Measurements from ENCODE around the gene RREB1. TPM values are rescaled to one million over a fixed set of nuclear protein-coding genes. Genes with fewer than 3 reads are reported as not detected.

Gene RREB1
- total RNA-seq, 2 experiments from 2014 or later: 18.7 to 19.7 TPM

- H3K36me3 Mint-ChIP-seq (ENCODE audit: low read depth): peaks cover 53% of the 10 kb centered on the region
- peaks cover 36% of the 10 kb centered on the region for H3K4me1 Mint-ChIP-seq (ENCODE audit: low read depth)
- no peaks in the 10 kb centered on the region for H3K27me3 Mint-ChIP-seq
- no peak overlapping the region for H3K4me3 Mint-ChIP-seq
- DNase-seq: no peak
- intact Hi-C loops (cut with micrococcal nuclease): no loop called here
- ChIA-PET CTCF (no interaction called here), POLR2A (interaction anchor here (1.2 kb wide), 1 partner anchor 15 kb away, joined by 3 read pairs; no protein-coding TSS in a partner anchor)
- TF ChIP-seq CTCF (IDR thresholded peaks at IDR 0.05): no peak
- H3K27ac Mint-ChIP-seq: no peak overlapping the region
- H3K9me3 Mint-ChIP-seq: no peaks in the 10 kb centered on the region
- no peak for ATAC-seq
Observed at GRCh38 chr6:7193122-7193521, 85.4 kb downstream of the RREB1 start.

DNA sequence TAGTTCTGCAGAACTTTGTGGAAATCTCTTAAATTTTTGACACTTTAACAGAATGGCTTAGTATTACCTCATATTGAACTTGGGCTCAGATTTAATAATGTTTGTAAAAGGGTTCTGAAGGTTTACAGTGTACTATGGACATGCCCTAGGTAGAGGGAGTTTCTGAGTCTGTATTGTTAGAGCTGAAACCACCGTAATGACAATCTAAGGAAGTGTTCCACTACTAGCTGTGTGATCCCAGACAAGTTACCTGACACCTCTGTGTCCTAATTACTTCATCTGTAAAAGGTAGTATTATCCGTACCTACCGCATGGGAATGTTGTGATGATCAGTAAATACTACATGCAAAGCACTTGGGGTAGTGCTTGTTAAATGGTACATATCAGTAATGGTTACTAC is 86.9 kb downstream of the RREB1 start:
- POLR2A ChIA-PET: no interaction called here
- no peak overlapping the region for H3K27ac Mint-ChIP-seq
- H3K27me3 Mint-ChIP-seq: no peaks in the 10 kb centered on the region
- H3K36me3 Mint-ChIP-seq (ENCODE audit: low read depth): peaks cover 41% of the 10 kb centered on the region
- peaks cover 33% of the 10 kb centered on the region for H3K4me1 Mint-ChIP-seq (ENCODE audit: low read depth)
- ATAC-seq (no peak), DNase-seq (no peak)
- H3K4me3 Mint-ChIP-seq: no peak overlapping the region
- intact Hi-C loops (cut with micrococcal nuclease): no loop called here
- TF ChIP-seq CTCF (IDR thresholded peaks at IDR 0.05): no peak
- CTCF ChIA-PET: no interaction called here
- no peaks in the 10 kb centered on the region for H3K9me3 Mint-ChIP-seq

DNA sequence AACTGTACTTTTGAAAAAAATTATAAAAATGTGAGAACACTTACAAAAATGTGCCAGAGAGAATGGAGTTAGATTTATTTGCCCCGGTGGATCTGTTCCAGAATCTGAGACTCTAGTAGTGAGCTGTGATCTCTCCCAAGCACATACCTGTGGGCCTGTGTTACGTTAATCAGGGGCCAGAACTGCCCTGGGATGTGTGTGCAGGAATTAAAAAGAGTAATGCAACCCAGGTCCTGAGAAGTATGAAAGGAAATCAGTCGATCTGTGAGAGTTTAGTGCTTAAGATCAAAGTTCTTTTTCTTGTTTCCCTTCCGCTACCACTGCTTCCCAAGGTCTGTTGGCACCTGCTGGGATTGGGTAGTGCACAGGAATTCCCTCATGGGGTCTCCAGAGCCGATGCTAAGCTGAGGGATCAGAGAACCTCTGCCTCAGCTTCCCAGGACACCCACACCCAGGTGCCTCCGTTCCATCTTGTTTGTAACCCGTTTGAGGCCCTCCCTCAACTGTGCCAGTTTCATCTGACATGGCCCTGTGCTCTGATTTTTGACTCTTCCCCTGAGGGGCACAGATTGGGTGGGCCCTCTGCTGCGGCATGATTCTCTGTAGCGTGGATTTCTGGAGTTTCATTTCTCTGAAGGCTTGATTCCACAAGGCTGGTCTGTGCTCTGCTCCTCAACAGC is 87.7 kb downstream of the RREB1 start:
- no peak for DNase-seq
- intact Hi-C loops (cut with micrococcal nuclease): no loop called here
- POLR2A ChIA-PET: interaction anchor here (0.8 kb wide), 1 partner anchor 10 kb away, joined by 3 read pairs; no protein-coding TSS in a partner anchor
- peaks cover 33% of the 10 kb centered on the region for H3K4me1 Mint-ChIP-seq (ENCODE audit: low read depth)
- no peak for TF ChIP-seq CTCF (IDR thresholded peaks at IDR 0.05)
- H3K9me3 Mint-ChIP-seq: no peaks in the 10 kb centered on the region
- CTCF ChIA-PET: no interaction called here
- H3K36me3 Mint-ChIP-seq (ENCODE audit: low read depth): peaks cover 41% of the 10 kb centered on the region
- no peaks in the 10 kb centered on the region for H3K27me3 Mint-ChIP-seq
- peak overlapping the region; percentile 70 for H3K27ac Mint-ChIP-seq
- H3K4me3 Mint-ChIP-seq: peak overlapping the region; percentile 46
- peak; percentile 45 for ATAC-seq

- Mint-ChIP-seq H3K9me3 (no peaks in the 10 kb centered on the region), H3K27me3 (no peaks in the 10 kb centered on the region), H3K4me3 (peak overlapping the region; percentile 46), H3K27ac (peak overlapping the region; percentile 70), H3K4me1 (ENCODE audit: low read depth) (peaks cover 35% of the 10 kb centered on the region), H3K36me3 (ENCODE audit: low read depth) (peaks cover 36% of the 10 kb centered on the region)
- ChIA-PET POLR2A (interaction anchor here (0.8 kb wide), 1 partner anchor 9 kb away, joined by 3 read pairs; no protein-coding TSS in a partner anchor), CTCF (interaction anchor here (0.7 kb wide), 1 partner anchor 15 kb away, joined by 4 read pairs; no protein-coding TSS in a partner anchor)
- no peak for TF ChIP-seq CTCF (IDR thresholded peaks at IDR 0.05)
- intact Hi-C loops (cut with micrococcal nuclease): no loop called here
- DNase-seq (peak; percentile 38), ATAC-seq (peak; percentile 82)
Observed at GRCh38 chr6:7196019-7196402, 88.2 kb downstream of the RREB1 start.

GRCh38 chr6:7196685-7197283 is 89.0 kb downstream of the RREB1 start:
- DNase-seq (no peak), ATAC-seq (no peak)
- intact Hi-C loops (cut with micrococcal nuclease): no loop called here
- H3K9me3 Mint-ChIP-seq: no peaks in the 10 kb centered on the region
- H3K4me3 Mint-ChIP-seq: no peak overlapping the region
- no peaks in the 10 kb centered on the region for H3K27me3 Mint-ChIP-seq
- CTCF ChIA-PET: interaction anchor here (0.7 kb wide), 1 partner anchor 16 kb away, joined by 4 read pairs; no protein-coding TSS in a partner anchor
- POLR2A ChIA-PET: interaction anchor here (0.8 kb wide), 1 partner anchor 8 kb away, joined by 3 read pairs; no protein-coding TSS in a partner anchor
- H3K36me3 Mint-ChIP-seq (ENCODE audit: low read depth): peaks cover 34% of the 10 kb centered on the region
- peaks cover 40% of the 10 kb centered on the region for H3K4me1 Mint-ChIP-seq (ENCODE audit: low read depth)
- no peak overlapping the region for H3K27ac Mint-ChIP-seq
- TF ChIP-seq CTCF (IDR thresholded peaks at IDR 0.05): no peak
